DOHH2 (cell line): ENCODE data around the gene C3AR1.

Experiments
- EZH2phosphoT487 ChIP-seq: fragments of 200-600 bp; sonication (generic); IDR thresholded peaks from 2 replicates; pipeline ENCODE4 v1.6.1; 2017; ENCODE audit warnings: borderline replicate concordance, mild to moderate bottlenecking, antibody characterized with exemption, low read length, moderate library complexity, mixed read lengths
- TF ChIP-seq, protein P1 (sequence below): fragments of 200-600 bp; sonication (generic); IDR thresholded peaks from one replicate; pipeline ENCODE4 v1.5.1; 2014; ENCODE audit warnings: antibody characterized with exemption, mild to moderate bottlenecking, low read depth, low read length; ENCODE audit not compliant: poor library complexity, severe bottlenecking

GRCh38 chr12:8054816-8055215 is 11.3 kb downstream of the C3AR1 start:
- TF ChIP-seq, protein P1, sequence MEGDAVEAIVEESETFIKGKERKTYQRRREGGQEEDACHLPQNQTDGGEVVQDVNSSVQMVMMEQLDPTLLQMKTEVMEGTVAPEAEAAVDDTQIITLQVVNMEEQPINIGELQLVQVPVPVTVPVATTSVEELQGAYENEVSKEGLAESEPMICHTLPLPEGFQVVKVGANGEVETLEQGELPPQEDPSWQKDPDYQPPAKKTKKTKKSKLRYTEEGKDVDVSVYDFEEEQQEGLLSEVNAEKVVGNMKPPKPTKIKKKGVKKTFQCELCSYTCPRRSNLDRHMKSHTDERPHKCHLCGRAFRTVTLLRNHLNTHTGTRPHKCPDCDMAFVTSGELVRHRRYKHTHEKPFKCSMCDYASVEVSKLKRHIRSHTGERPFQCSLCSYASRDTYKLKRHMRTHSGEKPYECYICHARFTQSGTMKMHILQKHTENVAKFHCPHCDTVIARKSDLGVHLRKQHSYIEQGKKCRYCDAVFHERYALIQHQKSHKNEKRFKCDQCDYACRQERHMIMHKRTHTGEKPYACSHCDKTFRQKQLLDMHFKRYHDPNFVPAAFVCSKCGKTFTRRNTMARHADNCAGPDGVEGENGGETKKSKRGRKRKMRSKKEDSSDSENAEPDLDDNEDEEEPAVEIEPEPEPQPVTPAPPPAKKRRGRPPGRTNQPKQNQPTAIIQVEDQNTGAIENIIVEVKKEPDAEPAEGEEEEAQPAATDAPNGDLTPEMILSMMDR: no peak
- no peak for TF ChIP-seq EZH2phosphoT487
